OCI-M2 (cell line): ENCODE measurements around the gene PTPRN2.

Experiments
- DNase-seq: peaks from one replicate; lab custom pipeline; 2025; ENCODE audit not compliant: unreplicated experiment; lab: John Stamatoyannopoulos, UW

PTPRN2 gene

GRCh38 chr7:157657741-157658740 lies 929.6 kb downstream of the PTPRN2 start:
- no peak for DNase-seq

DNA sequence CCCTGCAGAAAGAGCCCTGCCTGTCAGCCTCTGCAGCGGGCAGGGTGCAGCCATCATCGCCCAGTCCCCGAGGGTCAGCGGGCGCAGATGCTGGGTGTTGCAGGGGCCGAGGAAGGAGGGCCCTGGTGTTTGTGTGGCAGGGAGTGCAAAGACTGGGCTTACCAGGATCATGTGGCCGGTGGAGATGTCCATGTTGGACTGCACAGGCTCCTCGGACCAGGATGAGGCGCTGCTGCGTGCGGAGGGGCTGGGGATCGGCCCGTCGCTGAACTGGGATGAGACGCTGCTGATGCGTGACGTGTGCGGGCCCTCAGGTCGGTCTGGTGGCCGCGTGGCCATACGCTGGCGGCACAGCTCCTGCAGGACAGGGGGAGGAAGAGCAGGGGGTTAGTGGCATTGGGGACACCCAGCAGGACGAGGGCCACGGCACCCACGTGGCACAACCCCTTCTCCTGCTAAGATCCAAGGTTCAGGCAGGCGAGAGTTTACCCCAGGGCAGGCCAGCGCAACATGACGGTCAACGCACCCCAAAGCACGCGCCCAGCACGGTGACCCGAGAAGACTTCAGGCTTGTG lies 931.3 kb downstream of the PTPRN2 start:
- DNase-seq, result no peak

DNA sequence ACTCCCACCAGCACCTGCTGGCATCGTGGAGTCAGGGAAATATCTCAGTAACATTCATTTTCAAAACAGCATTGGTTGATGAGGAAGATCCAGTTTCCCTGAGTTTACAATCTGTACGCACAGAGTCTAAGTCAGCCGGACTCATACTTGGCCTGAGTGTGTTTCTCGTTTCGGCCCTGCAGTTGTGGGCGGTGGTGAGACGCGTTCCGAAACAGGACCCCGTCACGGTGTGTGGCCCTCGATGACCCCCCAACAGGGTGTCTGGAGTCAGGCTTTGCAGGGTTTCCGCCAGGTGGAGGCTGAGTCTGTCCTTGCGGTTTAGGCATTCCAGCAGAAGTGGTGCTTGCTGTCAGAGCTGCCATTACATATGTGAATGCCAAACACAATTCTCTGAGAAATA lies 933.3 kb downstream of the PTPRN2 start:
- no peak for DNase-seq

DNA sequence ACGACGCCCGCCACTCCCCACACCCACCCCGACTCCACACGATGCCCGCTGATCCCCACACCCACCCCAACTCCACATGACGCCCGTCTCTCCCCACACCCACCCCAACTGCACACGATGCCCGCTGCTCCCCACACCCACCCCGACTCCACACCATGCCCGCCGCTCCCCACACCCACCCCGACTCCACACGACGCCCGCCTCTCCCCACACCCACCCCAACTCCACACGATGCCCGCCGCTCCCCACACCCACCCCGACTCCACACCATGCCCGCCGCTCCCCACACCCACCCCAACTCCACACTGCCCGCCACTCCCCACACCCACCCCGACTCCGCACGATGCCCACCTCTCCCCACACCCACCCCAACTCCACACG lies 933.8 kb downstream of the PTPRN2 start:
- no peak for DNase-seq

GRCh38 chr7:157652954-157653826 lies 934.4 kb downstream of the PTPRN2 start:
- no peak for DNase-seq

GRCh38 chr7:157652161-157652953 lies 935.3 kb downstream of the PTPRN2 start:
- no peak for DNase-seq

DNA sequence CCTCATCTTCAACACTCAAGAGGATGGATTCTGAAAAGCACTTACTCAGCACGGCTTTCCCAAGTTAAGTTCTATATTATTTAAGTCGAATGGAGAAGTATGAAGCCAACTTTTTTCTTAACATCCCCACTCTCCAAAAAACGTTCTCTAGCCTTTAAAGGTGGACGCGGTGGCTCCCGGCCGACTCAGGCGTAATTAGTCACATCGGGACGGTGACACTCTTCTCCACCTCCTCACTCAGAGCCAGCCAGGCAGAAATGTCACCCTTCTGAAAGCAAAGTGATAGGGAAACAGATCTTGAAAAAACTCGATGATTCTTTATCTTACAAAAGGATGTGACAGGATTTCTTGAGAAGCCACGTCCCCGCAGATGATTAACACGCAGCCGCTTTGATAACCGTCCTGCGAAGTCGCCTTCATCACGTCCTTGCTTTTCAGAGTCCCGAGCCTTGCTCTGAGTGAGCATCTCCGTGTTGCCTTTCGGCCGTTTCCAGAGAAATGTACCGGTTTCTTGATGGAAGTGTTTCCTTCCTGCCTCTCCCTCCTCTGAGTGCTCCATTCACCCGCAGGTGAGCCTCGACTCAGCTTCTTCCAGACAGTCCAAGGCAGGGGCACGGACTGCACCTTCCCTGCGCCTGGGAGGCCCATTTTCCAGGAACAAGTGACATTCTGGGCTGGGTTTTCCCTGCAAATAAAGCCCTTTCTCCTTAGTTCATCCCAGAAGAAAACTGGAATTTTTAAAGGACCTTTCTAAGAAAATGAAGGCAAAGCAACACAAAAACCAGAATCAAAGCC lies 936.1 kb downstream of the PTPRN2 start:
- no peak for DNase-seq

DNA sequence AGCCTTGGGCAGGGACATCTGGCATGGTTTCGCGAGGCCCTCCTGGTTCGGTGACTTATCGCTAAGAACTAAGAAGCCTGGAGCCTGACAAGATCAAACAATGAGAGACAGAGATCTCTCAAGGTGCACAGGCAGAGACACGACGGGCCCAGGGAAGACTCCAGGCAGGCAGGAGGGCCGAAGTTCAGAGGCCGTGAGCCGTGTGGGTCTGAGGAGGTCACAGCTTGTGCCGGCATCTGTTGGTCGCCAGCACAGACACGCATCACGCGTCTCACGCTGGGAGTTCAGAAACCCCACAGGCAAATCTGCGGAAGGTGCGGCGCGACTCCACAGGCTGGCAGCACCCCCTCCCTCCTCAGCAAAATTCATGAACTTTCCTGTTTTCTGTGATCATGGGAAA lies 936.8 kb downstream of the PTPRN2 start:
- DNase-seq, result no peak

DNA sequence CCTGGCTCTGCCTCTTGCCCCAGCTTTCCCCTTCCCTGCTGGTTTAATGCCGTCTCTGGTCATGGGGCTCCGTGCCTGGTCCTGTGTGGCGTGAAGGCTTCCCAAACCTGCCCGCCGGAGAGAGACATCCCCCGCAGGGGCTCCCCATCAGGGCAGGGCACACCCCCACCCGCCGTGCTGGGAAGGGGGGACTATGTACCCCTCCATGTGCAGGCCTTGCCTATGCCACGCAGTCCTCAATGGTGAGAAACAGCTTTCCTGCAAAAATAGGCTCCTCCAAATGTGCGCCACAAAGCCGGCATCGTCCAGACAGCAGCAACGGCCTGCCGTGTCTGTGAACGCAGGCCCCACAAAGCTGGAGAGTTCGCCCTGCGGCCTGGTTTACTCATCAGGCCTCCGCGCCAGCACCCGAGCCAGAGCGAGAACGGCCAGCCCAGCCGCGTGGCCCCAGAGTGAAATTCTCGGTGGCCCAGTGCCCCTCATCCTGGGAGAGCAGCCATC lies 937.4 kb downstream of the PTPRN2 start:
- DNase-seq, result no peak

- DNase-seq, result no peak
These were observed 941.1 kb downstream of the PTPRN2 start for GRCh38 chr7:157646551-157646950.

- DNase-seq, result no peak
These were observed 942.1 kb downstream of the PTPRN2 start for GRCh38 chr7:157645539-157645938.

DNA sequence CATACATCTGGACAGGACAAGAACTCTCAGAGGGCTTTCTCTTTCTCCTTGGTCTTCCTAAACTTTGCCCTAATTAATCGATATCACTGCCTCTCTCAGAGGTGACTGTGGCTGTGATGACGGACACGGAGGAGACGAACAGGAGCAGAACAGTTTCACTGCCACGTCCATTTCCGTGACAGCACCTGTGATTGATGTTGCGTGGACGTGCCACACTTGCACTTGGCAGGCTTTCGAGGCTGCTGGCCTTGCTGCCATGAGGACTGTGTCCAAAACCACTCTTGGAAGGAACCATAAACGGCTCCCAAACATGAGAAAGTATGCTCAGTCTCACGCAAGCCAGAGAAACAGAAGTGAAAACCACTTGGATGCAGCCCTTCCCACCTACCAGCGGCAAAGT lies 942.7 kb downstream of the PTPRN2 start:
- no peak for DNase-seq

DNA sequence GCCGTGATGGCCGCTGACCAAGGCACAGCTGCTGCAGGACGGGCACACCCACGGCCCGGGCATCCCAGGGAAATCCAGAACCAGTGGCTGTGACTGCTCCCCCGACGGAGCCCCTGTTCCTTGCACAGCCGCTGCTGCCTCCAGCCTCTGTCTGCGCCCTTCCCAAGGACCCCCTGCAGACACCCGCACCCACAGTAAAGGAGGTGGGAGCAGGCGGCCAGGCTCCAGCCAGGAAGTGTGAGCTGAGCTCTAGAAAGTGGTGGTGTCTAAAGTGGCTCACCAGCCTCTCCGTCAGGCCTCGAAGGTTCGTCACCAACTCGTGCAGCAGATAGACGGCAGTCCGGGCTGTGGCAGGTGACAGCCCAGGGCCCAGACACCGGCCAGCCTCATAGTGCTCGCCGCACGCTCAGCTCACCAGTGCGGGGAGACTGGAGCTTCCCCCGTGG lies 944.1 kb downstream of the PTPRN2 start:
- no peak for DNase-seq

- DNase-seq, result no peak
These were observed 945.8 kb downstream of the PTPRN2 start for GRCh38 chr7:157641866-157642265.

DNA sequence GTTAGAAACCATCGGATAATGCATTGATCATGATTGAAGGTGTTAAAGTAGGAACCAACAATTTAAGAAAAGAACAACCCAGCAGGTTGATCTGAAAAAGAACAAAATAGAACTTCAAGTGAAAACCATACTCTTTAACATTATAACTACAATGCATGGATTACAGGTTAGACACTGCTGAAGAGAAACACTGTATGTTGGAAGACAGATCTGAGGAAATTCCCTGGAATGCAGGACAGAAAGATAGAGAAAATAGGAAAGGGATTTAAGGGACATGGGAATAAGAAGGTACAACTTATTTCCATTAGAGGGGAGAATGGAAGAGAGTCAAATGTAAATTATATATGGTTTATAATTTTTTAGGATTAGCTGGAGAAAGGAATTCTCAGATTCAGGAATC lies 947.5 kb downstream of the PTPRN2 start:
- DNase-seq, result no peak

DNA sequence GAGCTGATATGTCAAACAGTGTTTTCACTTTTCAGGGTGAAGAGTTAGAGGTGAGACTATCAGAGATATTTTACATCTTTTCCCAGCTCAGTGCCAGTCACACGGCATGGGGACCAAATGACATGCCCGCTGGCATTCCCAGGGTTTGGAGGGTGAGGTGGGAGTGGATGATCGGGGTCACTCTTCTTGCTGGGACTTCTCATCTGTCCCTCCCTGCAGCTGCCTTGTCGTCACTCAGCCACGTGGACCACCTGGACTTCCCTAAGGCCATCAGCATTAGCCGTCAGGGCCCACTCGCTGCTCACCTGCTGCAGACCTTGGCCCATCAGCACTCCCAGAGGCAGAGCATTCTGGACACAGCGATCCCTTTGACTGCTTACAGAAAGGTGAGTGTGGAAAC lies 949.1 kb downstream of the PTPRN2 start:
- DNase-seq, result no peak

DNA sequence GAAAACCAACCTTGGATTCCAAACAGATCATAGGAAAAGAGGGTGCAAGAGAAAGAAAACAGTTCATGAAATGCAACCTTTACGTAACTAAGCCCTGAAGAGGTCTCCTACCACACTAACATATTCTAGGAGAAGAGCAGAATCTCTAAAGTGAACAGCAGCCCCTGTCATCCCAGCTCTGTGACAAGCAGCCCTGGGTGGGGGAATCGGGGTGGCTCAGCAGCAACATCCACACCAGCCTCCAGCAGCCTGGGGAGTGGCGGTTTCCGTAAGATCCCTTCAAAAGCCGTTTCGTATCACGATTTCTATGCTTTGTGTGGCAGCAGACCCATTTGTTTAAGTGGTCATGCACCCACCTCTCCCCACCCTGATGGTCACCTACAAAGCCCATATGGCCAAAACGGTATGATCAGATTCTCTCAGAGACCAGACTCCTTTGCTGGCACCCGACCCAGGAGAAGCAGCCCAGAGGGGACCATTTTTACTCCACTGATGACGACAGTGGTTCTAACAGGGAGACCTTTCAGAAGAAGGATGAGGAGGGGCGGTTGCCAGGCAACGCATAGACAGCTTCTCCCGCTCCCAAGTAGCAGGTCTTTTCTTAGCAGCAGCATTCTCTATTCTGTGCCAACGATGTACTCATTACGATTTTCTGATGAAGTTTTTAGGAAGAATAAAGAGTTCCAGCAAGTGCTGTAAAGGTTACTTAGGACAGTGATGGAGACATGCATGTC lies 950.2 kb downstream of the PTPRN2 start:
- no peak for DNase-seq

DNA sequence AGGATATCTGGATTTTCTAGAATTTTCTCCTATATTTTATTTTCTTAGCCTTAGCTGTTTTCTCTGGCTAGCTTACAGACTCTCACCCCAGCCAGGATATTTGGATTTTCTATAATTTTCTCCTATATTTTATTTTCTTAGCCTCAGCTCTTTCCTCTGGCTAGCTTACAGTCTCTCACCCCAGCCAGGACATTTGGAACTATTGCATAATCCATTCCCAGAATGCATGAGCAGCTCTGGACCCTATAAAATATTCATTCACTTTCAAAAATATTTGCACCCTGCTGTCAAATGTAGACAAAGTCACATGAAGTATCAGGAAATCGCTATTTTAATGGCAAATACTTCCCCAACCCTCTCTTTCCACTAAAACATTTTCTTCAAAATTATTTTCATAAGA lies 952.0 kb downstream of the PTPRN2 start:
- DNase-seq, result no peak

- DNase-seq, result no peak
These were observed 952.5 kb downstream of the PTPRN2 start for GRCh38 chr7:157635148-157635500.
